B cell (primary cell): ENCODE data around the gene SPATA6L. TPM values are rescaled to one million over a fixed set of nuclear protein-coding genes. Genes with fewer than 3 reads are reported as not detected.

Experiments used
- ATAC-seq: fragments of 200-7000 bp; cut with Tn5 transposase; one replicate; pipeline ENCODE4 v1.10.0; 2021; ENCODE audit warnings: low read depth, mild to moderate bottlenecking, moderate number of reproducible peaks, moderate library complexity
- CTCF ChIA-PET: fragments of 350-600 bp; sonication (Branson Sonifier 250); formaldehyde crosslinking; loops from one replicate; lab custom pipeline; 2021; ENCODE audit warnings: antibody characterized with exemption, inconsistent platforms; lab: Charles Lee
- POLR2A ChIA-PET: fragments of 350-600 bp; sonication (Branson Sonifier 250); formaldehyde crosslinking; loops from one replicate; lab custom pipeline; 2021; ENCODE audit warnings: antibody characterized with exemption; lab: Charles Lee
- DNase-seq: peaks from one replicate; pipeline ENCODE4 v3.0.0; 2013
- H2AFZ ChIP-seq: 2 replicates; pipeline ENCODE4 v1.6.1; 2012; ENCODE audit warnings: mild to moderate bottlenecking, low read depth, low read length; ENCODE audit not compliant: insufficient read depth, poor library complexity, severe bottlenecking
- H3K27ac ChIP-seq, 2 donors: 1 replicate in 1 of 2; 2 replicates in 1 of 2; pipeline ENCODE4 v1.5.1; 2012 to 2013; ENCODE audit warnings: low read length in 2 of 2, mild to moderate bottlenecking in 2 of 2, moderate library complexity in 1 of 2
- H3K27me3 ChIP-seq, 4 experiments: fragments of 200-600 bp in 1 of 4; sonication (generic) in 1 of 4; replicated peaks in 1 of 4; 1 replicate in 2 of 4; 2 replicates in 2 of 4; pipeline versions ENCODE4 v1.6.1 to v1.7.0; 2013 to 2016; ENCODE audit warnings: low read length in 3 of 4, mild to moderate bottlenecking in 2 of 4, mixed read lengths in 1 of 4, moderate library complexity in 1 of 4; ENCODE audit not compliant: insufficient read depth in 4 of 4, control insufficient read depth in 3 of 4; ENCODE audit errors: control extremely low read depth in 1 of 4
- H3K36me3 ChIP-seq, 2 experiments: replicated peaks in 1 of 2; 1 replicate in 1 of 2; 2 replicates in 1 of 2; pipeline versions ENCODE4 v1.6.1 to v1.7.1; 2013; ENCODE audit warnings: low read length in 1 of 2; ENCODE audit not compliant: insufficient read depth in 2 of 2, control insufficient read depth in 1 of 2; ENCODE audit errors: control extremely low read depth in 1 of 2, extremely low read depth in 1 of 2
- H3K4me1 ChIP-seq, 2 donors: fragments of 200-600 bp in 1 of 2; sonication (generic) in 1 of 2; 1 replicate in 1 of 2; 2 replicates in 1 of 2; pipeline versions ENCODE4 v1.5.1 to v1.6.1; 2013 to 2017; ENCODE audit warnings: low read length in 2 of 2; ENCODE audit not compliant: control insufficient read depth in 2 of 2, insufficient read depth in 2 of 2
- H3K4me2 ChIP-seq: replicated peaks from 2 replicates; pipeline ENCODE3; 2012; ENCODE audit warnings: mild to moderate bottlenecking, low read depth, low read length; ENCODE audit not compliant: poor library complexity, severe bottlenecking
- H3K4me3 ChIP-seq, 5 experiments: fragments of 200-600 bp in 1 of 5; sonication (generic) in 1 of 5; 1 replicate in 3 of 5; 2 replicates in 2 of 5; pipeline versions ENCODE4 v1.5.1 to v1.7.0; 2011 to 2016; ENCODE audit warnings: low read length in 4 of 5, mild to moderate bottlenecking in 4 of 5, low read depth in 2 of 5, control low read depth in 1 of 5, moderate library complexity in 1 of 5; ENCODE audit not compliant: insufficient read depth in 1 of 5; ENCODE audit errors: control extremely low read depth in 1 of 5, extremely low read depth in 1 of 5
- H3K79me2 ChIP-seq: fragments of 200-600 bp; sonication (generic); one replicate; pipeline ENCODE4 v1.6.0; 2016; ENCODE audit warnings: low read length; ENCODE audit not compliant: control insufficient read depth, insufficient read depth
- H3K9ac ChIP-seq: fragments of 200-600 bp; sonication (generic); 2 replicates; pipeline ENCODE4 v1.6.1; 2017; ENCODE audit warnings: mild to moderate bottlenecking, low read length, moderate library complexity
- H3K9me3 ChIP-seq, 3 donors: one replicate each; pipeline versions ENCODE4 v1.6.1 to v1.7.1; 2013; ENCODE audit warnings: low read length in 2 of 3; ENCODE audit not compliant: control insufficient read depth in 2 of 3, insufficient read depth in 1 of 3; ENCODE audit errors: control extremely low read depth in 1 of 3
- H4K20me1 ChIP-seq: 2 replicates; pipeline ENCODE4 v1.6.0; 2012; ENCODE audit warnings: mild to moderate bottlenecking, low read length; ENCODE audit not compliant: insufficient read depth, control insufficient read depth, poor library complexity, severe bottlenecking
- H3K27ac Mint-ChIP-seq: one replicate; pipeline ENCODE4 v1.8.0; 2021; ENCODE audit warnings: mixed read lengths
- H3K27me3 Mint-ChIP-seq: one replicate; pipeline ENCODE4 v1.8.0; 2021; ENCODE audit warnings: mixed read lengths
- H3K4me1 Mint-ChIP-seq: one replicate; pipeline ENCODE4 v1.8.0; 2021; ENCODE audit warnings: mixed read lengths
- H3K4me3 Mint-ChIP-seq: one replicate; pipeline ENCODE4 v1.8.0; 2021; ENCODE audit warnings: mixed read lengths
- H3K9me3 Mint-ChIP-seq: one replicate; pipeline ENCODE4 v1.8.0; 2022; ENCODE audit warnings: mixed read lengths; ENCODE audit not compliant: insufficient read depth
- EZH2 ChIP-seq: IDR thresholded peaks from 2 replicates; pipeline ENCODE4 v1.6.1; 2012; ENCODE audit warnings: borderline replicate concordance, low read depth, mild to moderate bottlenecking, moderate library complexity, low read length; ENCODE audit not compliant: insufficient read depth, poor library complexity, severe bottlenecking
- whole genome bisulfite sequencing: methylation state at CpG from one replicate; pipeline ENCODE4 v1.1.5; 2013; ENCODE audit warnings: missing lambda C conversion rate; ENCODE audit not compliant: insufficient coverage; 5-methylcytosine and 5-hydroxymethylcytosine counted together
- intact Hi-C: fragments of 100-400 bp; cut with micrococcal nuclease; formaldehyde crosslinking; loops from one replicate; pipeline ENCODE4 v1.10.0; 2022
- polyA plus RNA-seq: library from polyadenylated mRNA; depleted of rRNA; stranded (reverse); fragments of >200 nt; gene quantifications from 2 replicates; pipeline ENCODE4 v1.2.3, GENCODE V29; 2012
- total RNA-seq, 2 donors: library from RNA; stranded (reverse); fragments of 120-200 nt in 1 of 2; gene quantifications; 1 replicate in 1 of 2; 2 replicates in 1 of 2; pipeline versions ENCODE4 v1.2.3 to v1.2.4, GENCODE V29; 2013 to 2022
- TF ChIP-seq, protein P1 (sequence below): fragments of 200-600 bp; IDR thresholded peaks from one replicate; pipeline ENCODE4 v1.8.0; 2022; ENCODE audit warnings: antibody characterized with exemption, mild to moderate bottlenecking

The SPATA6L gene
- total and polyA plus RNA-seq, 2 donors (not counting 1 experiment from before 2014, with no cell fraction given): 0.09 to 1.2 TPM

DNA sequence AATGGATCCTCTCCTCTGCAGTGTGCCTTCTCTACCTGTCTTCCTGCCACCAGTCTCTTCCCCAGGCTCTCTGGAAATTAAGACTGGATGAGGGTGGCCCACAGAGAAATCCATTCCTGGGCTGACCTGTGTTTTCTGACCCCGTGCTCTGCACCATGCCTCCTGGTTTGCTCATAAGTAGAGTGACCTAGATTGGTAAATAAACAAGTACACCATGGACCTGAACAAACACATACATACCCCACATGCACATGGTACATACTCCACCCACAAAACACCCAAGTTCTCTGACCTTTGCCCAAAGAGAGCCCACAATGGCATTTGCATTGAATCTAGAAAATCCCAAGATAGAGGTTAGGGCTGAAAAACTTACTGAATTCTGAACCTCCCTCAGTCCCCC, 81.6 kb downstream of the SPATA6L start:
- no peak overlapping the region for H3K4me3 Mint-ChIP-seq
- H4K20me1 ChIP-seq: no peaks in the 10 kb centered on the region
- H3K27ac ChIP-seq: no peak overlapping the region
- no CpG with 5 or more reads among the region's 1 CpG for WGBS
- no peak overlapping the region for H3K4me2 ChIP-seq
- DNase-seq (no peak), ATAC-seq (no peak)
- no peak overlapping the region for H3K4me3 ChIP-seq
- intact Hi-C loops: no loop called here
- H3K4me1 Mint-ChIP-seq: no peaks in the 10 kb centered on the region
- ChIA-PET POLR2A (no interaction called here), CTCF (no interaction called here)
- no peaks in the 10 kb centered on the region for H3K27me3 Mint-ChIP-seq
- no peaks in the 10 kb centered on the region for H3K27me3 ChIP-seq
- no peaks in the 10 kb centered on the region for H3K9me3 Mint-ChIP-seq
- no peaks in the 10 kb centered on the region for H3K9me3 ChIP-seq
- TF ChIP-seq, protein P1, sequence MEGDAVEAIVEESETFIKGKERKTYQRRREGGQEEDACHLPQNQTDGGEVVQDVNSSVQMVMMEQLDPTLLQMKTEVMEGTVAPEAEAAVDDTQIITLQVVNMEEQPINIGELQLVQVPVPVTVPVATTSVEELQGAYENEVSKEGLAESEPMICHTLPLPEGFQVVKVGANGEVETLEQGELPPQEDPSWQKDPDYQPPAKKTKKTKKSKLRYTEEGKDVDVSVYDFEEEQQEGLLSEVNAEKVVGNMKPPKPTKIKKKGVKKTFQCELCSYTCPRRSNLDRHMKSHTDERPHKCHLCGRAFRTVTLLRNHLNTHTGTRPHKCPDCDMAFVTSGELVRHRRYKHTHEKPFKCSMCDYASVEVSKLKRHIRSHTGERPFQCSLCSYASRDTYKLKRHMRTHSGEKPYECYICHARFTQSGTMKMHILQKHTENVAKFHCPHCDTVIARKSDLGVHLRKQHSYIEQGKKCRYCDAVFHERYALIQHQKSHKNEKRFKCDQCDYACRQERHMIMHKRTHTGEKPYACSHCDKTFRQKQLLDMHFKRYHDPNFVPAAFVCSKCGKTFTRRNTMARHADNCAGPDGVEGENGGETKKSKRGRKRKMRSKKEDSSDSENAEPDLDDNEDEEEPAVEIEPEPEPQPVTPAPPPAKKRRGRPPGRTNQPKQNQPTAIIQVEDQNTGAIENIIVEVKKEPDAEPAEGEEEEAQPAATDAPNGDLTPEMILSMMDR: no peak
- no peak overlapping the region for H3K9ac ChIP-seq
- H3K79me2 ChIP-seq: no peaks in the 10 kb centered on the region
- H3K27ac Mint-ChIP-seq: no peak overlapping the region
- H3K4me1 ChIP-seq: no peaks in the 10 kb centered on the region
- no peaks in the 10 kb centered on the region for H3K36me3 ChIP-seq
- H2AFZ ChIP-seq: no peak overlapping the region

DNA sequence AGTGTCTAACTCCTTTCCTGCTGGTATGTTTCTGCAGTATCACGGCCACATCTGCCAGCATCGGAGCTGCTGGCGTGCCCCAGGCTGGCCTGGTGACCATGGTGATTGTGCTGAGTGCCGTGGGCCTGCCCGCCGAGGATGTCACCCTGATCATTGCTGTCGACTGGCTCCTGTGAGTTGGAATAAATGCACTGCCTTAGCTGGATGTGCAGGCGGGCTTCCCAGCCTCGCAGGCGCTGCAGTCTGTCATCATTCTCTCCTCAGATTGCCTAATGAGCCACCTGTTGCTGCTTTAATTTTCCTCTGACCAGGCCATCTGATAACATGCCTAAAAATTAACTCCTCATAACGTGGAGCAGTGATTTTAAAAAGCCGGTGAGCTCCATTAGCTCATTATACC, 83.3 kb downstream of the SPATA6L start:
- WGBS: 96% methylated on average over 8 of the region's 12 CpGs
- intact Hi-C loops: no loop called here
- Histone ChIP-seq H4K20me1 (no peaks in the 10 kb centered on the region), H3K36me3 (no peaks in the 10 kb centered on the region), H3K9me3 (no peaks in the 10 kb centered on the region), H3K4me1 (no peaks in the 10 kb centered on the region), H3K27me3 (no peaks in the 10 kb centered on the region), H2AFZ (no peak overlapping the region), H3K27ac (no peak overlapping the region), H3K9ac (no peak overlapping the region), H3K4me3 (no peak overlapping the region), H3K4me2 (no peak overlapping the region), H3K79me2 (no peaks in the 10 kb centered on the region)
- ChIA-PET CTCF (no interaction called here), POLR2A (no interaction called here)
- H3K27ac Mint-ChIP-seq: no peak overlapping the region
- no peaks in the 10 kb centered on the region for H3K4me1 Mint-ChIP-seq
- DNase-seq: no peak
- H3K27me3 Mint-ChIP-seq: no peaks in the 10 kb centered on the region
- TF ChIP-seq EZH2: no peak
- TF ChIP-seq, protein P1: no peak
- no peak overlapping the region for H3K4me3 Mint-ChIP-seq
- no peak for ATAC-seq
- H3K9me3 Mint-ChIP-seq: no peaks in the 10 kb centered on the region
